IPS-15b (cell line): ENCODE results near the gene CLEC18C.
"Not testable (repeated sequence)": the region's sequence is repeated elsewhere in the genome, so short reads cannot be mapped to it uniquely, and the experiment has no call there.

Experiments
- H3K27me3 ChIP-seq: one replicate; pipeline ENCODE4 v1.6.1; 2013; ENCODE audit warnings: low read length; ENCODE audit not compliant: control insufficient read depth, insufficient read depth
- H3K36me3 ChIP-seq: one replicate; pipeline ENCODE4 v1.6.1; 2013; ENCODE audit warnings: low read length; ENCODE audit not compliant: control insufficient read depth, insufficient read depth
- H3K4me1 ChIP-seq: one replicate; pipeline ENCODE4 v1.6.1; 2013; ENCODE audit warnings: mild to moderate bottlenecking, low read length; ENCODE audit not compliant: control insufficient read depth, insufficient read depth
- H3K4me3 ChIP-seq: one replicate; pipeline ENCODE4 v1.5.1; 2013; ENCODE audit warnings: low read depth, low read length
- H3K9ac ChIP-seq: one replicate; pipeline ENCODE4 v1.6.1; 2013; ENCODE audit warnings: low read depth, mild to moderate bottlenecking, low read length
- H3K9me3 ChIP-seq: one replicate; pipeline ENCODE4 v1.6.1; 2013; ENCODE audit warnings: mild to moderate bottlenecking, low read length; ENCODE audit not compliant: control insufficient read depth, insufficient read depth

The CLEC18C gene

DNA sequence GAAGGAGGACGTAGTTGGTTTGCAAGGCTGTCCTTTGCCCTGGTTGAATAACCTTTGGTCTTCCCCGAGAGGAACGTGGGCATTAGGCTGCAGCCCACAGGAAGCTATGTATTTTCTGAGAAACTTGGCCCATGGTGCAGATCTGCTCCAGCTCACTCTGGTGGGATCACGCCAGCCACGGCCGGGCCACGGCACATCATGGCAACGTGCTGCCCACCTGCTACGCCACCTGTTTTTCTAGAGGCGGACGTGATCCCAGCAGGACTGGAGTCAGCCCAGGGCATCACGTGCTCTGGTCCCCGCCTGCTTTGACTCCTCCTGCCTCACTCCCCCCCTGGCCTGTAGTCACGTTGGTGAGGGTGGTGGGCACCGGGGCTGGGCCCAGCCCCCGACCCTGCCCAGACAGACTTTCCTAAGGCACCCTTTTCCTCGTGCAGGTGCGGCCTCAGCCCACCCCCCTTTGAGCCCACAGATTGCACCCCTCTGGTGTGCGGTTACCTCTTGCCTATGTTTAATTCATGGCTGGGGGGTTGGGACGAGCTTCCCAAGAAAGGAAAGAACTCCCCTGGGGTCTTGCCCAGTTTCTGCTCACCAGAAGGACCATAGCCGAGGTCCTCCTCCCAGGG, at the start of gene CLEC18C:
TSS of gene CLEC18C (plus strand) at position 576 of the 626 bp plus-strand sequence. CDS start 492 bp downstream, outside the sequence.
- H3K36me3 ChIP-seq, H3K27me3 ChIP-seq, H3K9ac ChIP-seq, H3K9me3 ChIP-seq, H3K4me1 ChIP-seq, H3K4me3 ChIP-seq: not testable (repeated sequence)

DNA sequence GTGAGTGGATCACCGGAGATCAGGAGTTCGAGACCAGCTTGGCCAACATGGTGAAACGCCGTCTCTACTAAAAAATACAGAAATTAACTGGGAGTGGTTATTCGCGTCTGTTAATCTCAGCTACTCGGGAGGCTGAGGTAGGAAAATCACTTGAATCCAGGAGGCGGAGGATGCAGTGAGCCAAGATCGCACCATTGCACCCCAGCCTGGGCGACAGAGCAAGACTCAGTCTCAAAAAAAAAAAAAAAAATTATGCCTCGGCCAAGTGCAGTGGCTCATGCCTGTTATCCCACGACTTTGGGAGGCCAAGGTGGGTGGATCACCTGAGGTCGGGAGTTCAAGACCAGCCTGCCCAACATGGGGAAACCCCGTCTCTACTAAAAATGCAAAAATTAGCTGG, 49.8 kb upstream of the CLEC18C start:
- peaks cover 31% of the 10 kb centered on the region for H3K36me3 ChIP-seq
- H3K9ac ChIP-seq, H3K27me3 ChIP-seq, H3K9me3 ChIP-seq, H3K4me3 ChIP-seq, H3K4me1 ChIP-seq: not testable (repeated sequence)

DNA sequence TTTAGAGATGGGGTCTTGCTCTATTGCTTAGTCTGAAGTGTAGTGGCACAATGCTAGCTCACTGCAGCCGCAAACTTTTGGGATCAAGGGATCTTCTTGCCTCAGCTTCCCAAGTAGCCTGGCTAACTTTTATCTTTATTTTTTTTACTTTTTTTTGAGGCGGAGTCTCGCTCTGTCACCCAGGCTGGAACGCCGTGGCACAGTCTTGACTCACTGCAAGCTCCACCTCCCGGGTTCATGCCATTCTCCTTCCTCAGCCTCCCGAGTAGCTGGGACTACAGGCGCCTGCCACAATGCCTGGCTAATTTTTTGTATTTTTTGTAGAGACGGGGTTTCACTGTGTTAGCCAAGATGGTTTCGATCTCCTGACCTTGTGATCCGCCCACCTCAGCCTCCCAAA, 47.4 kb upstream of the CLEC18C start:
- not testable (repeated sequence) for H3K9me3 ChIP-seq, H3K4me3 ChIP-seq, H3K4me1 ChIP-seq, H3K9ac ChIP-seq, H3K27me3 ChIP-seq
- H3K36me3 ChIP-seq = peaks cover 43% of the 10 kb centered on the region

DNA sequence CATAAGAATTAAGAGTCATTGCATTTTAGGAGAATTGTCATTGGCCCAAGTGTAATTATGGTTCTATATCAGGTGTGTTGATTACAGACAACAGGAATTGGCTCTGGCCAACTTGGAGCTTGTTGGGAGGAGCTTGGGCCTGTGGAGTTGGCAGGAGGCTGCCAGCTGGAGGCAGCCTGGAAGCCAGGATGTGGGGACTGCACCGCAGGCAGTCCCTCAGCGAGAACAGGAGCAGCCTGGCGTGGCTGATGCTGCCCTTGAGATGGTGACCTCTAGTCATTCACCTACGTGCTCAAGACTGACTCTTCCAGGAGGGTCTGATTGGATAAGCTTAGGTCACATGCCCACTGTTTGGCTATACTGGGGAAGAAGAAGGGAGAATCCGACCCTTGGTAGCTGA, 45.9 kb upstream of the CLEC18C start:
- not testable (repeated sequence) for H3K4me1 ChIP-seq, H3K4me3 ChIP-seq, H3K9ac ChIP-seq, H3K27me3 ChIP-seq, H3K9me3 ChIP-seq
- H3K36me3 ChIP-seq = peaks cover 36% of the 10 kb centered on the region

DNA sequence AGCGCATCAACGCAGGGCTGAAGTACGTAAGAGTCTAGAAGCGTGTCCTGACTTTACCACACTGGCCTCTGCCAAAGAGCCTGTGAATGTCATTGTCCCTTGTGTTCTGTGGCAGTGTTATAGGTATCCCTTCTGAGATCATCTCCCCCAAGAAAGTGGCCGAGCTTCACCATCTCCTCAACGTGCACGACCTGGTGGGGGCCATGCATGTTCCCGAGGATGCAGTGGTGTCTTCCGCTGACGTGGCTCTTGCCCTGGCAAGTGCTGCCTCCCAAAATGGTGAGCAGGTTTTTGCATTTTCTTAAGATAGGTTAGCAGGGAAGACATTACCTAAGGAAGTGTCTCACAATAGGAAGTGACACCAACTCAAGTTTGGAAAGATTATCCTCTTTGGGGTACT, 44.7 kb upstream of the CLEC18C start:
- H3K4me3 ChIP-seq, H3K27me3 ChIP-seq, H3K9me3 ChIP-seq, H3K9ac ChIP-seq, H3K4me1 ChIP-seq: not testable (repeated sequence)
- peaks cover 34% of the 10 kb centered on the region for H3K36me3 ChIP-seq

DNA sequence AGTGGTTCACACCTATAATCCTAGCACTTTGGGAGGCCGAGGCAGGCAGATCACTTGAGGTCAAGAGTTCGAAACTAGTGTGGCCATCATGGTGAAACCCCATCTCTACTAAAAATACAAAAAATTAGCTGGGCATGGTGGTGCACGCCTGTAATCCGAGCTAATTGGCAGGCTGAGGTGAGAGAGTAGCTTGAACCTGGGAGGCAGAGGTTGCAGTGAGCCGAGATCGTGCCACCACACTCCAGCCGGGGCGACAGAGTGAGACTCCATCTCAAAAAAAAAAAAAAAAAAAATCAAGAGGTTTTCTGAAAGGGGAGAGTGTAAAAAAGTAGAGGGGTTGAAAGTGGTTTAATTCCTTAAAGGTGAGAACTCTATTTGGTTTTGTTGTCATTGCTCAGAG, 37.8 kb upstream of the CLEC18C start:
- peaks cover 26% of the 10 kb centered on the region for H3K36me3 ChIP-seq
- not testable (repeated sequence) for H3K27me3 ChIP-seq, H3K9me3 ChIP-seq, H3K4me1 ChIP-seq, H3K4me3 ChIP-seq, H3K9ac ChIP-seq

DNA sequence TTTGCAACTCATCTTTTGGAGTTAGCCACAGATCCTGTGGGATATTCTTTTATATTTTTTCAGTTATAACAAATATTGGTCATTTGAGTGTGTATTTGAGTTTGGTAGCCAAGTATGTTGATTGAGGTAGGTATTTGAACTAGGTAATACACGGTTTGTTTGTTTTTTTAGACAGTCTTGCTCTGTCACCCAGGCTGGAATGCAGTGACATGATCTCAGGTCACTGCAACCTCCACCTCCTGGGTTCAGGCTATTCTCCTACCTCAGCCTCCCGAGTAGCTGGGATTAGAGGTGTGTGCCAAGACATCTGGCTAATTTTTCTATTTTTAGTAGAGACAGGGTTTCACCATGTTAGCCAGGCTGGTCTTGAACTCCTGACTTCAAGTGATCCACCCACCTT, 37.0 kb upstream of the CLEC18C start:
- not testable (repeated sequence) for H3K4me1 ChIP-seq, H3K27me3 ChIP-seq, H3K9me3 ChIP-seq, H3K4me3 ChIP-seq, H3K9ac ChIP-seq
- H3K36me3 ChIP-seq = peaks cover 25% of the 10 kb centered on the region

DNA sequence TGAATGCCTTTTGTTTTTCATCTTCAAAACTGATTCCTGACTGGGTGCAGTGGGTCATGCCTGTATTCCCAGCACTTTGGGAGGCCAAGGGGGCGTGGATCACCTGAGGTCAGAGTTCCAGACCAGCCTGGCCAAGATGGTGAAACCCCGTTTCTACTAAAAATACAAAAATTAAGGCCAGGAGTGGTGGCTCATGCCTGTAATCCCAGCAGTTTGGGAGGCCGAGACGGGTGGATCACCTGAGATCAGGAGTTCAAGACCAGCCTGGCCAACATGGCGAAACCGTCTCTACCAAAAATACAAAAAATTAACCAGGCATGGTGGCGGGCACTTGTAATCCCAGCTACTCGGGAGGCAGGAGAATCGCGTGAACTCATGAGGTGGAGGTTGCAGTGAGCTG, 30.8 kb upstream of the CLEC18C start:
- H3K9me3 ChIP-seq, H3K4me1 ChIP-seq, H3K9ac ChIP-seq, H3K27me3 ChIP-seq, H3K4me3 ChIP-seq: not testable (repeated sequence)
- peaks cover 18% of the 10 kb centered on the region for H3K36me3 ChIP-seq

DNA sequence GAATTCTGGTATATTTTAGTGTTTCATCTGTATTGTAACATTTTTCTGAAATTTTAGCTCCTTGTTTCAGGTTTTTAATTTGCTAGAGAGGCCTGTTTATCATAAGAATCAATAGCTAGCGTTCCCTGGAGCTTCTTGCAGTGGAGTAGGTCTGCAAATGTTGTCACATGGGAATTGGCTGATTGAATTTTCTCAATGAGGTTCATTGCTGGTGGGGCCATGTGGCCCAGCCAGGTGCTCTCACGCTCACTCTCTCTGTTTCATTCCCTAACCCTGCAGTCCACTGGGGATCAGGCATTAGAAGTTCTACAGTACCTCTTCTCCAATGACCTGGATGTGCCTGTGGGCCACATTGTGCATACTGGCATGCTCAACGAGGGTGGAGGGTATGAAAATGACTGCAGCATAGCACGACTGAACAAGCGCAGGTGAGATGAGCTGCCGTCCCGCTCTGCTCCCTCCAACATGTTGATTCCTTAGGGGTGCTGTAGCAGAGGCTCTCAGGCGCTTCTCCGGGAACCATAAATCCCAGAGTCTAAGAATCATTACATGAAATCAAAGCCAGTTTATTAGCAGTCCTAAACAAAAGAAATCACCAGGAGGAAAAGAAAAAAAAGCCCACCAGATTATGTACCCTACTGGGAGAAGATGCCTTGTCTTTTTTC, 30.2 kb upstream of the CLEC18C start:
- H3K4me1 ChIP-seq, H3K27me3 ChIP-seq, H3K4me3 ChIP-seq, H3K9me3 ChIP-seq, H3K9ac ChIP-seq: not testable (repeated sequence)
- H3K36me3 ChIP-seq = peaks cover 24% of the 10 kb centered on the region

DNA sequence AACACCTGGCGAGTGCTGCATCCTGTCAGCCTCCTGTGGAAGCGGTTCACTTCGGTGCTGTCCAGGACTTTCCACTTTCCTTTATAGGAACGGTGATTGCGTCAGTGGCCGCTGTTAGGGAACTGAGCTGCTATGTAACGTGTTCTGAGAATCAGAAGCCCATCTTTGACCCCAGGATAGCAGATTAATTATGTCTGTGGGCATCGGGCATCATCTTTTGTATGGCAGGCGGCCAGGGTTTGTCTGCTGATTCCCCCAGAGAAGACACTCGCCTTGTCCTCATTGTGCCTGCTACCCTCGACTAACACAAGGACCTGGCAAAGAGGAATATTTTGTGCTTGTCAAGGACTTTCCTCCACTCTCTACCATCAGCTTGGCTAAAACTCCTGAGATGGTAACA, 25.7 kb upstream of the CLEC18C start:
- H3K4me1 ChIP-seq, H3K9me3 ChIP-seq, H3K27me3 ChIP-seq, H3K9ac ChIP-seq, H3K4me3 ChIP-seq: not testable (repeated sequence)
- H3K36me3 ChIP-seq = peaks cover 45% of the 10 kb centered on the region

DNA sequence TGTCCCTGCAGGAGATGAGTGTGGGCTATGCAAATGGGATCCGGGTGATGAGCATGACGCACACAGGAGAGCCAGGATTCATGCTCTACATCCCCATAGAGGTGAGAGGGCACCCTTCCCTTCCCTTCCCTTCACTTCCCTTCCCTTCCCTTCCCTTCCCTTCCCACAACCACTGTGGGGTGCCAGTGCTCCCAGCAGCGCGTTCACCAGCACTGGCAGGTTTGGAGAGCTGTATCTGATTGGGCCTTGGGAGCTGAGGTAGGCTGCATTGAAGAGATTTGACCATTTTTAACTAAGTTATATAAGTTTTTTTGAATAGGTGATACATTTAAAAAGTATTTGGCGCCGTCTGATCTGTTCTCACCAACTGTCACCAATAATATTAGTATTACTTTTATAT, 25.1 kb upstream of the CLEC18C start:
- not testable (repeated sequence) for H3K4me3 ChIP-seq, H3K4me1 ChIP-seq, H3K27me3 ChIP-seq, H3K9ac ChIP-seq, H3K9me3 ChIP-seq
- peaks cover 45% of the 10 kb centered on the region for H3K36me3 ChIP-seq

DNA sequence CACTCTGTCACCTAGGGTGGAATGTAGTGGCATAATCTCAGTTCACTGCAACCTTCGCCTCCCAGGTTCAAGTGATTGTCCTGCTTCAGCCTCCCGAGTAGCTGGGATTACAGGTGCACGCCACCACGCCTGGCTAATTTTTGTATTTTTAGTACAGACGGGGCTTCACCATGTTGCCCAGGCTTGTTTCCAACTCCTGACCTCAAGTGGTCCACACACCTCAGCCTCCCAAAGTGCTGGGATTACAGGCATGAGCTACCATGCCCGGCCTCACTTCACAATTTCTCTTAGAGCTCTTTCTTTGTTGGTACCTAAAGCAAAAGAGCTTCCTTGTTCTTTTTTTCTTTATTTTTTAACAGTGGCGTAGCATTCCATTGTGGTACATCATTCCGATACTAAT, 24.3 kb upstream of the CLEC18C start:
- H3K9ac ChIP-seq, H3K27me3 ChIP-seq, H3K9me3 ChIP-seq, H3K4me3 ChIP-seq, H3K4me1 ChIP-seq: not testable (repeated sequence)
- peaks cover 43% of the 10 kb centered on the region for H3K36me3 ChIP-seq
